Brain microvascular endothelial cell (primary cell): ENCODE results near the gene ZNF536.

Experiments
- DNase-seq: peaks from one replicate; pipeline ENCODE4 v3.0.0-alpha.2; 2020
- H3K27ac ChIP-seq: fragments of 250-450 bp; sonication (Bioruptor Pico); 2 replicates; pipeline ENCODE4 v1.5.1; 2020; ENCODE audit warnings: mild to moderate bottlenecking, moderate library complexity
- H3K27me3 ChIP-seq: fragments of 250-450 bp; sonication (Bioruptor Pico); replicated peaks from 2 replicates; pipeline ENCODE4 v1.5.1; 2020; ENCODE audit warnings: mild to moderate bottlenecking
- H3K36me3 ChIP-seq: fragments of 250-450 bp; sonication (Bioruptor Pico); replicated peaks from 2 replicates; pipeline ENCODE4 v1.5.1; 2020; ENCODE audit warnings: mild to moderate bottlenecking
- H3K4me3 ChIP-seq: 2 replicates; pipeline ENCODE4 v1.5.1; 2011; ENCODE audit warnings: low read depth, mild to moderate bottlenecking, control low read depth, low read length, moderate library complexity
- in situ Hi-C: cut with HindIII; loops from 2 replicates; pipeline ENCODE4 v1.10.0; 2017; ENCODE audit warnings: low sequenced_read_pairs, low pct_ligation_motif_present
- TF ChIP-seq, protein P1 (sequence below): IDR thresholded peaks from 2 replicates; pipeline ENCODE4 v1.5.1; 2011; ENCODE audit warnings: low read depth, mild to moderate bottlenecking, moderate library complexity, low read length, control low read depth, inconsistent platforms; ENCODE audit errors: missing control alignments

ZNF536 gene

DNA sequence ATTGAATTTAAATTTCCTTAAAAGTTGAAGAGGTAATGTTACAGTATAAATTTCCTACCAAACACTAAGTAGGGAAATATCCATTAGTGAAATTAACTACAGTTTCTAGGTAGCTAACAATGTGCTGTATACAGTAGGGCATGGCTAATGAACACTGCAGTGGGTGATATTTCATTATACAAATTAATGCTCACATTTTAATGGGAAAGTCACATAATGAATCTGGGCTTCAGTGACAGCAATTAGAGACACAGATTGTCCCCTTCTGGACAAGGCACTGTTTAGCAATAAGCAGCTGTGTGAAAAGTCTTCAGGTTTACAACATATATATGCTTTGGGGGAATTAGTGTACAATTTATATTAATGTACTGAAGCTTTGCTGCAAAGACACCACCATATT is 169.4 kb downstream of the ZNF536 start:
- Histone ChIP-seq H3K27me3 (no peaks in the 10 kb centered on the region), H3K36me3 (no peaks in the 10 kb centered on the region), H3K4me3 (no peak overlapping the region), H3K27ac (no peak overlapping the region)
- DNase-seq = no peak
- in situ Hi-C loops = no loop called here
- TF ChIP-seq, protein P1, sequence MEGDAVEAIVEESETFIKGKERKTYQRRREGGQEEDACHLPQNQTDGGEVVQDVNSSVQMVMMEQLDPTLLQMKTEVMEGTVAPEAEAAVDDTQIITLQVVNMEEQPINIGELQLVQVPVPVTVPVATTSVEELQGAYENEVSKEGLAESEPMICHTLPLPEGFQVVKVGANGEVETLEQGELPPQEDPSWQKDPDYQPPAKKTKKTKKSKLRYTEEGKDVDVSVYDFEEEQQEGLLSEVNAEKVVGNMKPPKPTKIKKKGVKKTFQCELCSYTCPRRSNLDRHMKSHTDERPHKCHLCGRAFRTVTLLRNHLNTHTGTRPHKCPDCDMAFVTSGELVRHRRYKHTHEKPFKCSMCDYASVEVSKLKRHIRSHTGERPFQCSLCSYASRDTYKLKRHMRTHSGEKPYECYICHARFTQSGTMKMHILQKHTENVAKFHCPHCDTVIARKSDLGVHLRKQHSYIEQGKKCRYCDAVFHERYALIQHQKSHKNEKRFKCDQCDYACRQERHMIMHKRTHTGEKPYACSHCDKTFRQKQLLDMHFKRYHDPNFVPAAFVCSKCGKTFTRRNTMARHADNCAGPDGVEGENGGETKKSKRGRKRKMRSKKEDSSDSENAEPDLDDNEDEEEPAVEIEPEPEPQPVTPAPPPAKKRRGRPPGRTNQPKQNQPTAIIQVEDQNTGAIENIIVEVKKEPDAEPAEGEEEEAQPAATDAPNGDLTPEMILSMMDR = no peak

- Histone ChIP-seq H3K36me3 (no peaks in the 10 kb centered on the region), H3K4me3 (no peak overlapping the region), H3K27ac (no peak overlapping the region), H3K27me3 (no peaks in the 10 kb centered on the region)
- in situ Hi-C loops = no loop called here
- no peak for DNase-seq
- TF ChIP-seq, protein P1 = no peak
These were observed 171.2 kb downstream of the ZNF536 start for GRCh38 chr19:30543243-30543945.

- H3K27me3 ChIP-seq = no peaks in the 10 kb centered on the region
- no peak overlapping the region for H3K4me3 ChIP-seq
- TF ChIP-seq, protein P1 = no peak
- in situ Hi-C loops = no loop called here
- DNase-seq = no peak
- H3K36me3 ChIP-seq = no peaks in the 10 kb centered on the region
- no peak overlapping the region for H3K27ac ChIP-seq
These were observed 173.6 kb downstream of the ZNF536 start for GRCh38 chr19:30545752-30546151.

- H3K27me3 ChIP-seq = no peaks in the 10 kb centered on the region
- DNase-seq = no peak
- in situ Hi-C loops = no loop called here
- TF ChIP-seq, protein P1 = no peak
- H3K4me3 ChIP-seq = no peak overlapping the region
- no peak overlapping the region for H3K27ac ChIP-seq
- H3K36me3 ChIP-seq = no peaks in the 10 kb centered on the region
These were observed 174.1 kb downstream of the ZNF536 start for GRCh38 chr19:30546332-30546731.

DNA sequence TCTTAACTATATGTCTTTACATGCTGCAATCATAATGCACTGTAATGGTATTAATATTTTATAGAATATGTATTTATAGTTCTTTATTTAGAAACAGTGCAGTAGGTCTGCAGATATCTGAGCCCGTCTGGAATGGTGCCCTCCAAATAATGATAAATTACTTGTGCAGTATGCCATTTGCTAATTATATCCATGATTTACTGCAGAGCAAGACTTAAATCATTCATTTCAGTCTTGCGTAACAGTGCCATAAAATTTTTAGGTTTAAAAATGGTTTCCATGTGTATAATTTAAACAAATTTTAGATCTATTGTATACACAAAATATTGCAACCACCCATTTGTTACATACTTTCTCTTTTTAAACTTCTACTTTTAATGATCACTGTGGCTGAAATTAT is 175.1 kb downstream of the ZNF536 start:
- no peaks in the 10 kb centered on the region for H3K36me3 ChIP-seq
- TF ChIP-seq, protein P1 = no peak
- H3K27ac ChIP-seq = no peak overlapping the region
- no peak for DNase-seq
- H3K27me3 ChIP-seq = no peaks in the 10 kb centered on the region
- no peak overlapping the region for H3K4me3 ChIP-seq
- in situ Hi-C loops = no loop called here

- DNase-seq = no peak
- in situ Hi-C loops = no loop called here
- Histone ChIP-seq H3K36me3 (no peaks in the 10 kb centered on the region), H3K4me3 (no peak overlapping the region), H3K27ac (no peak overlapping the region), H3K27me3 (no peaks in the 10 kb centered on the region)
- TF ChIP-seq, protein P1 = no peak
These were observed 177.0 kb downstream of the ZNF536 start for GRCh38 chr19:30549151-30549550.
